Spleen (tissue), 11 donors: ENCODE results near the gene RAB12. TPM values are rescaled to one million over a fixed set of nuclear protein-coding genes. Genes with fewer than 3 reads are reported as not detected.

Experiments used
- DNase-seq: peaks from one replicate; pipeline ENCODE4 v3.0.0-alpha.2; 2020
- H3K27ac ChIP-seq, 8 donors: fragments of 200-600 bp; sonication (generic) in 7 of 8; 1 replicate in 4 of 8; 2 replicates in 4 of 8; pipeline versions ENCODE4 v1.5.0 to v1.8.0; 2016 to 2021; ENCODE audit warnings: inconsistent platforms in 4 of 8, mild to moderate bottlenecking in 4 of 8, moderate library complexity in 1 of 8
- H3K27me3 ChIP-seq, 7 donors: fragments of 200-600 bp; sonication (generic) in 6 of 7; replicated peaks in 1 of 7; 1 replicate in 4 of 7; 2 replicates in 3 of 7; pipeline versions ENCODE4 v1.5.0 to v1.8.0; 2016 to 2021; ENCODE audit warnings: inconsistent platforms in 3 of 7, mild to moderate bottlenecking in 1 of 7
- H3K36me3 ChIP-seq, 6 donors: fragments of 200-600 bp; sonication (generic) in 5 of 6; 1 replicate in 4 of 6; 2 replicates in 2 of 6; pipeline versions ENCODE4 v1.5.0 to v1.8.0; 2016 to 2021; ENCODE audit warnings: inconsistent platforms in 2 of 6
- H3K4me1 ChIP-seq, 6 donors: fragments of 200-600 bp; sonication (generic) in 5 of 6; 1 replicate in 3 of 6; 2 replicates in 3 of 6; pipeline versions ENCODE4 v1.5.0 to v1.8.0; 2016 to 2021; ENCODE audit warnings: inconsistent platforms in 3 of 6
- H3K4me3 ChIP-seq, 8 donors: fragments of 200-600 bp; sonication (generic) in 7 of 8; 1 replicate in 4 of 8; 2 replicates in 4 of 8; pipeline versions ENCODE4 v1.5.0 to v1.8.0; 2016 to 2021; ENCODE audit warnings: inconsistent platforms in 4 of 8, mild to moderate bottlenecking in 4 of 8, moderate library complexity in 2 of 8
- H3K9me3 ChIP-seq, 8 donors: fragments of 200-600 bp; sonication (generic) in 7 of 8; 1 replicate in 4 of 8; 2 replicates in 4 of 8; pipeline versions ENCODE4 v1.5.0 to v1.8.0; 2016 to 2021; ENCODE audit warnings: inconsistent platforms in 4 of 8
- POLR2A ChIP-seq, 3 donors: fragments of 450-650 bp; IDR thresholded peaks; one replicate each; pipeline ENCODE4 v1.5.1; 2017; ENCODE audit warnings: antibody characterized with exemption in 3 of 3, mild to moderate bottlenecking in 1 of 3
- POLR2AphosphoS5 ChIP-seq, 3 donors: sonication (generic); formaldehyde crosslinking; IDR thresholded peaks; one replicate each; pipeline ENCODE4 v1.5.1; 2017; ENCODE audit warnings: antibody characterized with exemption in 3 of 3
- WGBS, 5 donors: extraction: QIAGEN DNeasy Blood & Tissue Kit in 3 of 5; methylation state at CpG; one replicate each; pipeline versions ENCODE4 v1.1.5 to v1.1.7; 2013 to 2018; 5-methylcytosine and 5-hydroxymethylcytosine counted together
- intact Hi-C: fragments of 100-400 bp; cut with DNase I; formaldehyde crosslinking; loops from one replicate; pipeline ENCODE4 v1.15.0; 2023; ENCODE audit warnings: low total_unique reads
- polyA plus RNA-seq, 3 donors: library from polyadenylated mRNA; stranded (reverse); fragments of 200-250 nt; gene quantifications; one replicate each; pipeline ENCODE4 v1.2.1, GENCODE V29; 2013
- total RNA-seq, 7 donors: library from RNA; depleted of rRNA in 3 of 7; stranded (reverse); fragments of >200 nt in 3 of 7; fragmentation: NEBNext Ultra II Directional in 4 of 7; extraction: Animal tissue kit (Norgen Biotek cat#: 25700) in 4 of 7; gene quantifications; one replicate each; pipeline versions ENCODE4 v1.1.0 to v1.2.1, GENCODE V29; 2016 to 2021
- TF ChIP-seq, protein P1 (sequence below), 11 experiments: fragments of 200-600 bp in 7 of 11; fragments of 450-650 bp in 4 of 11; sonication (generic) in 4 of 11; IDR thresholded peaks in 8 of 11; conservative IDR thresholded peaks in 3 of 11; 1 replicate in 7 of 11; 2 replicates in 4 of 11; pipeline versions ENCODE4 v1.4.0 to v1.8.0; 2016 to 2021; ENCODE audit warnings: antibody characterized with exemption in 11 of 11, inconsistent platforms in 4 of 11, mild to moderate bottlenecking in 1 of 11
- donor health status: healthy with polysubstance abuse.
- donor health status: DM: no; HTN: no; CAD: no; lungs with moderate emphysema.
- donor health status: DM: no; HTN: no; CAD: no.
- donor health status: Bipolar disorder and iron deficiency.
- donor health status: healthy.
- donor health status: DM: no; HTN: no; CAD: no.
- donor health status: DM: yes; HTN: yes; CAD: no.

Gene RAB12
- total and polyA plus RNA-seq, 10 donors, result 26.0 to 56.5 (median 41.3) TPM

- peaks cover 0 to 19% (median 0%) of the 10 kb centered on the region in 7 donors for H3K27me3 ChIP-seq
- H3K4me3 ChIP-seq, result no peak overlapping the region
- TF ChIP-seq POLR2A (IDR thresholded peaks at IDR 0.05), result no peak
- TF ChIP-seq, protein P1, sequence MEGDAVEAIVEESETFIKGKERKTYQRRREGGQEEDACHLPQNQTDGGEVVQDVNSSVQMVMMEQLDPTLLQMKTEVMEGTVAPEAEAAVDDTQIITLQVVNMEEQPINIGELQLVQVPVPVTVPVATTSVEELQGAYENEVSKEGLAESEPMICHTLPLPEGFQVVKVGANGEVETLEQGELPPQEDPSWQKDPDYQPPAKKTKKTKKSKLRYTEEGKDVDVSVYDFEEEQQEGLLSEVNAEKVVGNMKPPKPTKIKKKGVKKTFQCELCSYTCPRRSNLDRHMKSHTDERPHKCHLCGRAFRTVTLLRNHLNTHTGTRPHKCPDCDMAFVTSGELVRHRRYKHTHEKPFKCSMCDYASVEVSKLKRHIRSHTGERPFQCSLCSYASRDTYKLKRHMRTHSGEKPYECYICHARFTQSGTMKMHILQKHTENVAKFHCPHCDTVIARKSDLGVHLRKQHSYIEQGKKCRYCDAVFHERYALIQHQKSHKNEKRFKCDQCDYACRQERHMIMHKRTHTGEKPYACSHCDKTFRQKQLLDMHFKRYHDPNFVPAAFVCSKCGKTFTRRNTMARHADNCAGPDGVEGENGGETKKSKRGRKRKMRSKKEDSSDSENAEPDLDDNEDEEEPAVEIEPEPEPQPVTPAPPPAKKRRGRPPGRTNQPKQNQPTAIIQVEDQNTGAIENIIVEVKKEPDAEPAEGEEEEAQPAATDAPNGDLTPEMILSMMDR (IDR thresholded peaks at IDR 0.05 in 8 of 11, conservative IDR thresholded peaks at IDR 0.05 in 3 of 11), result no peak
- no peak for TF ChIP-seq POLR2AphosphoS5 (IDR thresholded peaks at IDR 0.05)
- 88 to 94% (median 91%) methylated on average over 24 to 31 of the region's 31 CpGs for WGBS, 5 donors
- H3K4me1 ChIP-seq, result peaks cover 0 to 13% (median 6%) of the 10 kb centered on the region in 6 donors
- no peak overlapping the region for H3K27ac ChIP-seq
- intact Hi-C loops, result no loop called here
- no peaks in the 10 kb centered on the region for H3K9me3 ChIP-seq
- H3K36me3 ChIP-seq, result no peaks in the 10 kb centered on the region
- DNase-seq, result no peak
Measured at GRCh38 chr18:8658858-8659485, 49.7 kb downstream of the RAB12 start.

GRCh38 chr18:8659609-8660242 is 50.5 kb downstream of the RAB12 start:
- Histone ChIP-seq H3K27me3 (peaks cover 0 to 19% (median 0%) of the 10 kb centered on the region in 7 donors), H3K4me1 (peaks cover 0 to 13% (median 6%) of the 10 kb centered on the region in 6 donors), H3K27ac (no peak overlapping the region), H3K36me3 (no peaks in the 10 kb centered on the region), H3K9me3 (no peaks in the 10 kb centered on the region), H3K4me3 (no peak overlapping the region)
- intact Hi-C loops, result no loop called here
- WGBS, 5 donors, result 88 to 95% (median 92%) methylated on average over 29 to 36 of the region's 36 CpGs
- DNase-seq, result no peak
- no peak for TF ChIP-seq POLR2AphosphoS5 (IDR thresholded peaks at IDR 0.05)
- TF ChIP-seq, protein P1 (IDR thresholded peaks at IDR 0.05 in 8 of 11, conservative IDR thresholded peaks at IDR 0.05 in 3 of 11), result no peak
- TF ChIP-seq POLR2A (IDR thresholded peaks at IDR 0.05), result no peak

DNA sequence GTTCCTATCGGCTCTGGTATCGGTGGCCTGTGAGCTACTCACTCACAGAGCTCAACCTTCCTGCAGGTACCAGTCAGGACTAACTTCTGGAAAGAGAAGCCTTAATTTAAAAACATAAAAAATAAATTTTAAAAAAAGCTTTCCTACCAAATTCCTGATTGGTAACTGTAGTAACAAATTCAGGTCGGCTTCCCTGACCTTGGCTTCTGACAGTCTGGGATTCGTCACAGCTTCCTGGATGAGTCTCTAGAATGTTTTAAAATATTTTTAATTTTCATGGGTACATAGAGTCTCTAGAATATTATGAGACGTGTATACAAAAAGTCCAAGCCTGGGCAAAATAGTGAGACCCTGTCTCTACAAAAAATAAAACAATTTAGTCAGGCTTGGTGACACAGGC is 51.1 kb downstream of the RAB12 start:
- no peak for TF ChIP-seq POLR2A (IDR thresholded peaks at IDR 0.05)
- TF ChIP-seq POLR2AphosphoS5 (IDR thresholded peaks at IDR 0.05), result no peak
- TF ChIP-seq, protein P1 (IDR thresholded peaks at IDR 0.05 in 8 of 11, conservative IDR thresholded peaks at IDR 0.05 in 3 of 11), result no peak
- 76 to 90% (median 84%) methylated on average over 5 of the region's 5 CpGs for WGBS, 5 donors
- no peak overlapping the region for H3K27ac ChIP-seq
- no peak overlapping the region for H3K4me3 ChIP-seq
- H3K36me3 ChIP-seq, result no peaks in the 10 kb centered on the region
- peaks cover 0 to 13% (median 6%) of the 10 kb centered on the region in 6 donors for H3K4me1 ChIP-seq
- H3K9me3 ChIP-seq, result no peaks in the 10 kb centered on the region
- peaks cover 0 to 19% (median 0%) of the 10 kb centered on the region in 7 donors for H3K27me3 ChIP-seq
- intact Hi-C loops, result no loop called here
- DNase-seq, result no peak
